GM19324 (cell line): Measurements from ENCODE around the gene ZNF787.

ENCODE experiments used
- ATAC-seq: cut with Tn5 transposase; IDR thresholded peaks from one replicate; pipeline ENCODE4 v1.9.1; 2021; ENCODE audit warnings: mild to moderate bottlenecking, moderate library complexity; ENCODE audit not compliant: unreplicated experiment, low FRiP score

Gene ZNF787

DNA sequence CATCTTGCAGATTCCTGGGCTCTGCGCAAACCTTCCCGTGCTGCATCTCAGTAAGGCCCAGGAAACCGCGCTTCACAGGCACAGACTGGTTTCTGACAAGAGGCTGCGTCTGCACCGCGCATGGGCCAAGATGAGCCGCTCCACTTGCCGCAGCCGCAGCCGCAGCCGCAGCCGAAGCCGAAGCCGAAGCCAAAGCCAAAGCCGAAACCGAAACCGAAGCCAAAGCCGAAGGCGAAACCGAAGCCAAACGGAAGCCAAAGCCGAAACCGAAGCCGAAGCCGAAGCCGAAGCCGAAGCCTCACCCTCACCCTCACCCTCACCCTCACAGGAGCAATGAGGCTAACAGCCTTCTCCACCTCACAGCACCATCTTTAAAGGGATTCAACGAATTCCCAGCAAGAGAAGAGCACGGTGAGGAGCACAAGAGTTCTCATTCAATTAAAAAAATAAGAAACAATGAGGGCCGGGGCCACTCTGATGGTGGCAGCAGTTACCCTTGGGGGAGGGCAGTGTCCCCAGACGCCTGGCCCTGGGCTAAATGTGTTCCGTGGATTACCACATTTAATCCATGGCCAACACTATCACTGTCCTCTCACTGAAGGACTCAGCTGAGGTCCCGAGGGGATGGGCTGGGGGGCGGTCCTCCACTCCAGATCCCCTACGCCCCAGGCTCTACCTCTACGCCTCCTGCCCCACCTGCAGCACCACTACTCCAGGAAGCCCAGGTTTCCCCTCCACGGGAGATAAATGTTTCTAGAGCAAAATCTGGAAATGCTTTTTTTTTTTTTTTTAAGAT is 29.1 kb downstream of the ZNF787 start:
- no peak for ATAC-seq

DNA sequence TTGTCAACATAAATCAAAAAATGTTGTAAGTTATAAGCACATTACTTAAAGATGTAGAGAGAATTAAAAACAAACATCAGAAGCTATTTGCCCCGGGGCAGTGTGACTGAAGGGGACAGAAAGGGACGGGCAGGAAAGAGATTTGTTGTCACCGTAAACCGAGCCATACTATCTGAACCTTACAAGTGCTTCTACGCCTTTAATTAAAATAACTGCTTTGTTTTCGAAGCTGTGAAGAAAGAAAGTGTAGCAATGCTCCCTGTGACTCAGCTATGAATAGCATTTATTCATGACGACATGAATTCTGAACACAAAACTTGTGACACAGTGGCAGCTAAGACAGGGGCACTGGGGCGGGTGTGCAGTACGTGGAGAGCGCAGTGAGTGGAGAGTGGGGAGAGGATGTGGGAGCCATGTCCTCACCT is 30.0 kb downstream of the ZNF787 start:
- ATAC-seq, result no peak

GRCh38 chr19:56089344-56089743 is 31.8 kb downstream of the ZNF787 start:
- ATAC-seq, result no peak

- ATAC-seq, result no peak
Observed at GRCh38 chr19:56088497-56089215, 32.4 kb downstream of the ZNF787 start.

- ATAC-seq, result no peak
Observed at GRCh38 chr19:56087647-56088496, 33.2 kb downstream of the ZNF787 start.

DNA sequence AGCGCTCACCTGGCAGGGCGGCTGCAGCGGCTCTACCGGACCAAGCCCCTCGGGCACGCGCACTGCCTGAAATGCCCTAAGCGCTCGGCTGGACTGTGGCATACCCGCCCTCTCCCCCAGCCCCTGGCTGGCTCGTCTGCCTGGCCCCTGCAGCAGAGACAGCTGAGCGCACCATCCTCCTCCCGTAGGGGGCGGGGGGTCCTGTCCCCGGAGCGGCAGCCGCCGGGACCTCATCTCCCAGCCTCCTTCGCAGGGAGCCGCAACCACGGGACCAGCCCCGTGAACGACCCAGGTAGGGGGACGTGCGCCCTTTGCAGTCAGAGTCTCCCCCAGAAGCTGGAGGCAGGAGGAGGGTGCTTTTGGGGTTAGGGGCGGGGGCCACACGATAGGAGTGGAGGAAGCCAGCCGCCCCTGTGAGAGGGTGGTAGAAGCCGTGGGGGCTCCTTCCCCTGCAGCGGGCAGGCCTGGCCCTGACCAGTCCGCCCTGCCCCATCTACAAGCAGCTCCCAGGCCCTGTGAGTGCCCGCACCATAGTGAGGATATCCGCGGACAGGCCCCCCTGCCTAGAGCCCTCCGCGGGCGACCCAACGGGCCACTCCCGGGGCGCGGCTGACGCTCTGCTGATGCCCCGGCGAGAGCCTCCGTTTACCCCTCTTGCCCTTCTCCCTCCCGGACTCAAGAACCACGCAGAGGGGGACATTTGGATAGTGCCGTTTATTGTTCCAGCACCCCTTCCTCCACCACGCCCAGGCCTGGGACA is 34.2 kb downstream of the ZNF787 start:
- no peak for ATAC-seq

DNA sequence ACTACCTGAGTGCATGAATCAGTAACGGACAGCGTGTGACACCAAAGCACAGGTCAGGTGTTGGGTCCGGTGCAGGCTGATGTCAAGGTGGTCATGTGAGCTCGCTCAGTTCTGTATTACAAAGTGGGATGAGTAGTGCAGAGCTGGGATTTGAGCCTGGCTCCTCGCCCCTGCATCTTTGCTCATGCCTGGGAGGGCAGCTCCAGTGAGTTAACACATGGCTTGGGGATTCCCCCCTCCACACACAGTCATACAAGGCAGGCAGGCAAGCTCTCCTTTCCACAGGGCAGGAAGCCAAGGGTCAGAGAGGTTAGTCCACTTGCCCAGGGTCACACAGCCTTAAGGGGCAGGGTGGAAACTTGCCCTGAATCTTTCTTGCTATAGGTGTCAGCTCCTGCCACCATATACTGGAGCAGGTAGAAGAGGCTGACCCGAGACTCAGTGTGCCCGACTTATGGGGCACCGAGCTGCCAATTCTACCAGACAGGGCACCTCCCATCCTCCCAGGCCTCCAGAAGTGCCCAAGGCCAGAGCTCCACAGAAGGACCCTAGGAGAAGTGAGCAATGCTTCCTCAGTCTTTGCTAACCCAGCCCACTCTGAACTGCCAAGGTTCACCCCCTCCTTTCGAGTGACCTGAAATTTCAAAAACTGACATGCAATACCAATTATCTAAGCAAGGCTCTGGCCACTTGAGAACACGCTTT is 35.4 kb downstream of the ZNF787 start:
- no peak for ATAC-seq

- ATAC-seq, result no peak
Observed at GRCh38 chr19:56084835-56085536, 36.1 kb downstream of the ZNF787 start.

DNA sequence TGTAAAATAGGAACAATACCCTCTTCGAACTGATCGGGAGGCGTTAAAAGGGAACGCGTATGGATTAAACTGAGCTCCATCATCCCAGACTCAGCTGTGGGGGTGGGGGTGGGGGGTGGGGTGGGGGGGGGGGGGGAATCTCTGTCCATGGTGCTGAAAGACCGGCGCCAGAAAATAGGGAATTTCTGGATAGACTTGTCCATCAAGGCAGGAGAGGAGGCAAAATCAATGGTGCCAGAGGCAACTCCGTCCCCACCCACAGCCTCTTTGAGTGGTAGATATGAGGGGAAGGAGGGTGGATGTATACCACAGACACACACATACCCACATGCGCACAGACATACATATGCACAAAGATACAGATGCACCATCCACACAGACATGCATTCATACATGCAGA is 37.4 kb downstream of the ZNF787 start:
- ATAC-seq, result no peak

GRCh38 chr19:56080669-56081401 is 40.3 kb downstream of the ZNF787 start:
- ATAC-seq, result no peak

DNA sequence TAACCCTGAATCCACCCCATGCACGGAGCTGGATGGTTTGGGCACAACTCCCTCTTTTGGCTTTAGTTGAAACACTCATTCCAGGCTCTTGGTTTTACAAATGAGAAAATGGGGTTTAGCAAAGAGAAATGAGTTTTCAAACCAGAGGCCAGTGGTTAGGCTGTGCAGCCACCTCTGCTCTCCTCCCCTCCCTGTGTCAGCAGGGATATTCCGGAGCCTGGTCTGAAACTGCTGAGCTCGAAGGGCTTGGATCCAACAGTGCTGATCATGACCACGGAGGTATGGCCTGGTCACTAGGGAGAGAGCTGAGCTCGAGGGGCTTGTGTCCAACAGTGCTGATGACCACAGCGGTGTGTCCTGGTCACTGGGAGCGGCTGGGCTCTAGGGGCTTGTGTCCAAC is 41.5 kb downstream of the ZNF787 start:
- ATAC-seq, result no peak

GRCh38 chr19:56076498-56076897 is 44.6 kb downstream of the ZNF787 start:
- ATAC-seq, result no peak

DNA sequence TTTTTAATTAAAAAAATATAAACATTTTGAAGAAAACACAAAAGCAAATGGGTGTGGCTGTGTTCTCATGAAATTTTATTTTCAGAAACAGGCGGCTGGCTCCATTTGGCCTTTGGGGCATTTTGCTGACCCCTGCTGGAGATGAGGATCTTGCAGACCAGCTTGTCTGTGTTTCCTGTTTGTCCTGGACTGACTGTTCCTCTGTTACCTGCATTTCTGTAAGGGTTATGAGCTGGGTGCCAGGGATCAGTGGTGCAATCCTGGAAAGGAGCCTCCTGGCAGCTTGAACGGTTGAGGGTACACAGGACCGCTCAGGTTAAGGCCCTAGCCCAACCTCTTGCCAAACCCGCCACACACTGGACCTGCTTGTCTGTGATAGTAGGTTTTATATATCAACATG is 49.9 kb downstream of the ZNF787 start:
- no peak for ATAC-seq

DNA sequence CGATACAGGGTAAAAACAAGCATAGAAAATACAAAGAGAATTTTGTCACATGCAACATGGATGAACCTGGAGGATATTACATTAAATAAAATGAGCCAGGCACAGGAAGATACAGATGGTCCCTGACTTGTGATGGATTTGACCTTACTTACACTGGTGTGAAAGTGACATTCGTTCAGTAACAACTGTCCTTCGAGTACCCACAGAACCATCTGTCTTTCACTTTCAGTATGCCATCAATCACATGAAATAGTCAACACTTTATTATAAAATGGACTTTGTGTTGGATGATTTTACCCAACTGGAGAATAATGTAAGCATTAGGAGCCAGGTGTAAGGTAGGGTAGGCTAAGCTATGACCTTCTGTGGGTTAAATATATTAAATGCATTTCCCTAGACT is 51.5 kb downstream of the ZNF787 start:
- ATAC-seq, result no peak

- no peak for ATAC-seq
Observed at GRCh38 chr19:56066152-56067023, 54.7 kb downstream of the ZNF787 start.

DNA sequence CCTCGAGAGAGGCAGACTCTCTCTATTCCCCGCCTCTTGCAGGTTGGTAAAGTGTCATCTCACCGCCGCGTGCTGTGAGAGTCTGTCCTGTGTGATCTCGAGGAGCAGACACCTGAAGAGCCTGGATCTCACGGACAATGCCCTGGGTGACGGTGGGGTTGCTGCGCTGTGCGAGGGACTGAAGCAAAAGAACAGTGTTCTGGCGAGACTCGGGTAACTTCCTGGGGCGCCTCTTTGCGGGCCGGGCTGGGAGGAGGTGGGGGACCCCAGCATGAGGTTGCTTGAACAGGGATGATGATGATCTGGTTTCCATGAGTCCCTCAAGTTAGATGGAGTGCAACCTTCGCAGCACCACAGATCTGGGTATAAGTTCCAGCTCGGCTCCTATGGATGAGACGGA is 67.5 kb downstream of the ZNF787 start:
- ATAC-seq, result no peak
